ENCODE data around the gene TARP.
"Not testable (repeated sequence)": the region's sequence is repeated elsewhere in the genome, so short reads cannot be mapped to it uniquely, and the experiment has no call there.

TARP gene

GRCh38 chr7:38261601-38262000 lies 11.8 kb downstream of the TARP start:
- DNase-seq (ENCODE audit: low read depth), result not testable (repeated sequence)

- DNase-seq (ENCODE audit: low read depth), result not testable (repeated sequence)
Measured at GRCh38 chr7:38259157-38259556, 14.3 kb downstream of the TARP start.

- DNase-seq (ENCODE audit: low read depth), result no peak
Measured at GRCh38 chr7:38257350-38257677, 16.1 kb downstream of the TARP start.

- DNase-seq (ENCODE audit: low read depth), result not testable (repeated sequence)
Measured at GRCh38 chr7:38249849-38250248, 23.6 kb downstream of the TARP start.

GRCh38 chr7:38248069-38248567 lies 25.3 kb downstream of the TARP start:
- no peak for DNase-seq (ENCODE audit: low read depth)

GRCh38 chr7:38245409-38245977 lies 27.9 kb downstream of the TARP start:
- DNase-seq (ENCODE audit: low read depth), result no peak

GRCh38 chr7:38244516-38244915 lies 28.9 kb downstream of the TARP start:
- DNase-seq (ENCODE audit: low read depth), result no peak

GRCh38 chr7:38243345-38243744 lies 30.1 kb downstream of the TARP start:
- not testable (repeated sequence) for DNase-seq (ENCODE audit: low read depth)

GRCh38 chr7:38242814-38243213 lies 30.6 kb downstream of the TARP start:
- DNase-seq (ENCODE audit: low read depth), result no peak

- DNase-seq (ENCODE audit: low read depth), result no peak
Measured at GRCh38 chr7:38241071-38241470, 32.4 kb downstream of the TARP start.

- not testable (repeated sequence) for DNase-seq (ENCODE audit: low read depth)
Measured at GRCh38 chr7:38239129-38239528, 34.3 kb downstream of the TARP start.

- no peak for DNase-seq (ENCODE audit: low read depth)
Measured at GRCh38 chr7:38235606-38236005, 37.8 kb downstream of the TARP start.

GRCh38 chr7:38234759-38235158 lies 38.7 kb downstream of the TARP start:
- not testable (repeated sequence) for DNase-seq (ENCODE audit: low read depth)

- DNase-seq (ENCODE audit: low read depth), result no peak
Measured at GRCh38 chr7:38232502-38233366, 40.7 kb downstream of the TARP start.

- DNase-seq (ENCODE audit: low read depth), result no peak
Measured at GRCh38 chr7:38229884-38230642, 43.4 kb downstream of the TARP start.

GRCh38 chr7:38229386-38229785 lies 44.0 kb downstream of the TARP start:
- no peak for DNase-seq (ENCODE audit: low read depth)

- DNase-seq (ENCODE audit: low read depth), result no peak
Measured at GRCh38 chr7:38224392-38224791, 49.0 kb downstream of the TARP start.

- DNase-seq (ENCODE audit: low read depth), result no peak
Measured at GRCh38 chr7:38223306-38223705, 50.1 kb downstream of the TARP start.

GRCh38 chr7:38222481-38223096 lies 50.8 kb downstream of the TARP start:
- DNase-seq (ENCODE audit: low read depth), result peak; percentile 38

- no peak for DNase-seq (ENCODE audit: low read depth)
Measured at GRCh38 chr7:38220452-38220851, 53.0 kb downstream of the TARP start.

- DNase-seq (ENCODE audit: low read depth), result no peak
Measured at GRCh38 chr7:38217672-38218071, 55.8 kb downstream of the TARP start.
